VCaP (cell line): ENCODE data around the gene PGC.

Experiments
- H3K27ac ChIP-seq: fragments of 450-650 bp; 2 replicates; pipeline ENCODE4 v1.5.1; 2017
- CTCF ChIP-seq: fragments of 450-650 bp; conservative IDR thresholded peaks from 2 replicates; pipeline ENCODE4 v1.5.1; 2017; ENCODE audit warnings: mild to moderate bottlenecking, moderate library complexity

PGC gene

GRCh38 chr6:41711323-41712038 is 35.7 kb downstream of the PGC start:
- TF ChIP-seq CTCF: no peak
- H3K27ac ChIP-seq: no peak overlapping the region

GRCh38 chr6:41709375-41709774 is 37.8 kb downstream of the PGC start:
- TF ChIP-seq CTCF: no peak
- no peak overlapping the region for H3K27ac ChIP-seq

DNA sequence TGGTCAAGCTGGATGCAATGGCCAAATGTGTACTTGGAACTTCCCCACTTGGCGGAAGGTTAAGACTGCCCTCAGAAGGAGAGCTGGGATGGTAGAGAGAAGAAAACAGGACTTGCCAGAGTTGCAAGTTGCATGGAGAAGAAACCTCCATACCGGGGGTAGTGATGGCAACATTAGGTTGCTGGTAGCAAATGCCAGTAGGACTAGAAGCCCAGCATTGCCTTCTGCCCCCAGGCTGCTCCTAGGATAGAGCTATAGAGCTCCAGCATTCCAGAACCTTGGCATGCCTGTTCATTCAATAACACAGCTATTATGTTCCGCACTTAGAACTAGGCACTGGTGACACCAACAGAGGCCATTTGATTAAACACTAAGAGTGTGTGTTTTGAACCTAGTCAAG is 38.3 kb downstream of the PGC start:
- no peak overlapping the region for H3K27ac ChIP-seq
- TF ChIP-seq CTCF: no peak

DNA sequence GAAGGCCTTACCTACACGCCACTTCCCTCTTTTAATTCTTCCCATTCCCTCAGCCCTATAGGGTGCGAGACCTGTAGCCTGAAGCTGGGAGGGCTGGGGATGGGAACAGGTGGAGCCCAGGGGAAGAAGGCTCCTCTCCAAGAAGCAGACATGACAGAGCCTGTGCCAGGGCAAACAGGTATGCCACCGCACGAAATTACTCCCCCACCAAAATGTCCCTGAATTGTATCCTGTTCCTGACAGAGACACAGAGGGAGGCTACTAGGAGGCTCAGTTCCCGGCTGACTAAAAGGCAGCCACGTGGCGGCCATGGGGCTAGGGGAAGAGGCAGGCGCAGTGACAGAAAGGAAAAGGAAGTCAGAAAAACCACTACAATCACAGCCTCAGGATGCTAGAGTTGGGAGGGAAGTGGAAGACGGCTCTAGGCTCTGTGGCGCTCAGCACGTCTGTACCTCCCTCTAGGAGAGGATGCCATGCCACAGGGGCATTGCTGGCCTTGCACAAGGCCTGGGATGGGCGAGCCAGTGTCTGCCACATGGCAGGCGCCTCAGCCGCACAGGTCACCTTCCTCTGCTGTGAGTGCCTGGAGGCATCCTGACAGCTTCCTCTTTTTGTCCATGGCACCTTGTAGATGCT is 39.5 kb downstream of the PGC start:
- TF ChIP-seq CTCF: no peak
- H3K27ac ChIP-seq: no peak overlapping the region

- TF ChIP-seq CTCF: no peak
Measured at GRCh38 chr6:41706876-41707564, 40.2 kb downstream of the PGC start.

GRCh38 chr6:41705996-41706835 is 41.0 kb downstream of the PGC start:
- TF ChIP-seq CTCF: peak; percentile 53
- no peak overlapping the region for H3K27ac ChIP-seq

More at GRCh38 chr6:41706876-41707564, 40.2 kb downstream of the PGC start:
- no peak overlapping the region for H3K27ac ChIP-seq
